Suprapubic skin (tissue), 4 donors: ENCODE measurements around the gene CYSRT1. TPM values are rescaled to one million over a fixed set of nuclear protein-coding genes. Genes with fewer than 3 reads are reported as not detected.
"Not testable (repeated sequence)": the region's sequence is repeated elsewhere in the genome, so short reads cannot be mapped to it uniquely, and the experiment has no call there.

ENCODE experiments used
- DNase-seq, 2 donors: peaks; one replicate each; pipeline ENCODE4 v3.0.0-alpha.2; 2019; ENCODE audit warnings: low spot score in 2 of 2
- H3K27ac ChIP-seq: fragments of 200-600 bp; sonication (generic); one replicate; pipeline ENCODE4 v1.5.1; 2019
- H3K27me3 ChIP-seq: fragments of 200-600 bp; sonication (generic); one replicate; pipeline ENCODE4 v1.5.1; 2019
- H3K36me3 ChIP-seq: fragments of 200-600 bp; sonication (generic); one replicate; pipeline ENCODE4 v1.5.1; 2019
- H3K4me1 ChIP-seq: fragments of 200-600 bp; sonication (generic); one replicate; pipeline ENCODE4 v1.5.1; 2019
- H3K4me3 ChIP-seq: fragments of 200-600 bp; sonication (generic); one replicate; pipeline ENCODE4 v1.5.1; 2019; ENCODE audit warnings: mild to moderate bottlenecking
- H3K9me3 ChIP-seq: fragments of 200-600 bp; sonication (generic); one replicate; pipeline ENCODE4 v1.5.1; 2019
- EP300 ChIP-seq: sonication (generic); formaldehyde crosslinking; IDR thresholded peaks from one replicate; pipeline ENCODE4 v1.6.1; 2017; ENCODE audit warnings: antibody characterized with exemption
- POLR2A ChIP-seq, 2 donors: fragments of 450-650 bp; IDR thresholded peaks; one replicate each; pipeline ENCODE4 v1.6.1; 2017; ENCODE audit warnings: antibody characterized with exemption in 2 of 2, mild to moderate bottlenecking in 2 of 2, moderate library complexity in 2 of 2
- POLR2AphosphoS5 ChIP-seq, 3 donors: sonication (generic); formaldehyde crosslinking; IDR thresholded peaks; one replicate each; pipeline ENCODE4 v1.6.1; 2017; ENCODE audit warnings: antibody characterized with exemption in 3 of 3
- WGBS: methylation state at CpG from one replicate; pipeline ENCODE4 v1.1.5; 2018; 5-methylcytosine and 5-hydroxymethylcytosine counted together
- total RNA-seq, 4 donors: library from RNA; depleted of rRNA; stranded (reverse); fragments of >200 nt; gene quantifications; one replicate each; pipeline ENCODE4 v1.1.0, GENCODE V29; 2016
- TF ChIP-seq, protein P1 (sequence below), 2 donors: fragments of 200-600 bp in 1 of 2; fragments of 450-650 bp in 1 of 2; sonication (generic) in 1 of 2; IDR thresholded peaks; one replicate each; pipeline ENCODE4 v1.5.1; 2016 to 2019; ENCODE audit warnings: antibody characterized with exemption in 2 of 2, mild to moderate bottlenecking in 1 of 2, moderate library complexity in 1 of 2

The CYSRT1 gene
- total RNA-seq, 4 donors from 2014 or later = 22.8 to 65.7 (median 44.2) TPM

DNA sequence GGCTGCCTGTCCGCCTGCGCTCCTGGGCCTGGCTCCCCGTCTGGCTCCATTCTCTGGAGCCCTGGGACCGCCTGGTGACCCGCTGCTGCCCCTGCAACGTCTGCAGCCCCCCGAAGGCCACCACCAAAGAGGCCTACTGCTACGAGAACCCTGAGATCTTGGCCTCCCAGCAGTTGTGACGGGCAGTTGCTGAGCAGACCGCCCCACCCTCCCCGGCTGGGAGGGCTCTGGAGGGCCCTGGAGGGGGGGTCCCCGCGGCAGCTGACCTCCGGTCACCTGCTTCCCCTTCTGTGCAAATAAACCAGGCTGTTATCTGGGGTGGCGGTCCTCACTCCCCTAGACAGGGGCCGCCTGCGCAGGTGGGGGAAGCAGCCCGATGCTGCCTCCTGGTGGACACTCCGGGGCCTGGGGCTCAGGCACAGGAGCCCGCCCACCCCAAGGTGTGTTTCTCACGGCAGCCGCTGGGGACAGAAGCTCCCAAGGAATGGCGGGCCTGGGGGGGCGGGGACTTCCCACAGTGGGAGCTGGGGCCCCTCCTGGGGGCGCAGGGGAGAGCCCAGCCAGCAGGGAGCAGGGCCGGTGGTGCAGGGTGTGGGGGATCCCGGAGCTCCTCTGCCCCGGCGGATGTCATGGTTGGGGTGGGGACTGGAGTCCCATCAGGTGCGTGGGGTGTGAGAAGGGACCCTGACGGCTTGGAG is 11.4 kb downstream of the CYSRT1 start:
- 21% methylated on average over 14 of the region's 31 CpGs for WGBS
- peak; percentile 93 to 94 for DNase-seq
- Histone ChIP-seq H3K4me3 (peak overlapping the region; percentile 24), H3K27me3 (peaks cover 47% of the 10 kb centered on the region), H3K9me3 (no peaks in the 10 kb centered on the region), H3K27ac (peak overlapping the region; percentile 78), H3K36me3 (no peaks in the 10 kb centered on the region), H3K4me1 (peaks cover 45% of the 10 kb centered on the region)
- no peak for TF ChIP-seq POLR2A (IDR thresholded peaks at IDR 0.05)
- TF ChIP-seq, protein P1, sequence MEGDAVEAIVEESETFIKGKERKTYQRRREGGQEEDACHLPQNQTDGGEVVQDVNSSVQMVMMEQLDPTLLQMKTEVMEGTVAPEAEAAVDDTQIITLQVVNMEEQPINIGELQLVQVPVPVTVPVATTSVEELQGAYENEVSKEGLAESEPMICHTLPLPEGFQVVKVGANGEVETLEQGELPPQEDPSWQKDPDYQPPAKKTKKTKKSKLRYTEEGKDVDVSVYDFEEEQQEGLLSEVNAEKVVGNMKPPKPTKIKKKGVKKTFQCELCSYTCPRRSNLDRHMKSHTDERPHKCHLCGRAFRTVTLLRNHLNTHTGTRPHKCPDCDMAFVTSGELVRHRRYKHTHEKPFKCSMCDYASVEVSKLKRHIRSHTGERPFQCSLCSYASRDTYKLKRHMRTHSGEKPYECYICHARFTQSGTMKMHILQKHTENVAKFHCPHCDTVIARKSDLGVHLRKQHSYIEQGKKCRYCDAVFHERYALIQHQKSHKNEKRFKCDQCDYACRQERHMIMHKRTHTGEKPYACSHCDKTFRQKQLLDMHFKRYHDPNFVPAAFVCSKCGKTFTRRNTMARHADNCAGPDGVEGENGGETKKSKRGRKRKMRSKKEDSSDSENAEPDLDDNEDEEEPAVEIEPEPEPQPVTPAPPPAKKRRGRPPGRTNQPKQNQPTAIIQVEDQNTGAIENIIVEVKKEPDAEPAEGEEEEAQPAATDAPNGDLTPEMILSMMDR (IDR thresholded peaks at IDR 0.05) = peak; percentile 96 to 100
- TF ChIP-seq POLR2AphosphoS5 (IDR thresholded peaks at IDR 0.05) = no peak

DNA sequence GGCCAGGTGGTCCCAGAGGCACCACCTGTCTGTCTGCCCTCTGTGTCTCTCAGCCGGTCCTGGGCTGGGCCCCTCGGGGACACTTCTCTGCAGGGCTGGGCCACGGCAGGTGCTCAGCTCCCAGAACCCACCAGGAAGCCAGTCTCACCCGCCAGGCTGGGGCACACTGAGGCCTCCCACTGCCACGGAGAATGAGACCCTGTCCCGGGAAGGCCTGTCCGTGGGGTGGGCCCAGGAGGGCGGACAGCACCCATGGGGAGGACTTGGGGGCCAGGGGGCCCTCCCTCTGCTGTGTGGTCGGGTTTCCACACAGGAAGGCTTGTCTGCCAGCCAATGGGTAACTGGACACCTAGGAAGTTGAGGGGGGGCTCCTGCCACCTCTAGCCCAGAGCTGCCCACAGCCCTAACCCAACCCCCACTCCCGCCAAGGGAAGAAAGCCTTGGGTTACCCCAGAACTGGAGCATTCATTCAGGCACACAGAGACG is 12.0 kb downstream of the CYSRT1 start:
- H3K27me3 ChIP-seq = peaks cover 41% of the 10 kb centered on the region
- TF ChIP-seq EP300 (no peak), POLR2AphosphoS5 (IDR thresholded peaks at IDR 0.05) (no peak), POLR2A (IDR thresholded peaks at IDR 0.05) (no peak)
- TF ChIP-seq, protein P1 (IDR thresholded peaks at IDR 0.05) = no peak
- 32% methylated on average over 9 of the region's 11 CpGs for WGBS
- no peaks in the 10 kb centered on the region for H3K9me3 ChIP-seq
- no peak for DNase-seq
- peak overlapping the region; percentile 78 for H3K27ac ChIP-seq
- H3K36me3 ChIP-seq = peaks cover under 1% of the 10 kb centered on the region
- peak overlapping the region; percentile 24 for H3K4me3 ChIP-seq
- H3K4me1 ChIP-seq = peaks cover 48% of the 10 kb centered on the region

DNA sequence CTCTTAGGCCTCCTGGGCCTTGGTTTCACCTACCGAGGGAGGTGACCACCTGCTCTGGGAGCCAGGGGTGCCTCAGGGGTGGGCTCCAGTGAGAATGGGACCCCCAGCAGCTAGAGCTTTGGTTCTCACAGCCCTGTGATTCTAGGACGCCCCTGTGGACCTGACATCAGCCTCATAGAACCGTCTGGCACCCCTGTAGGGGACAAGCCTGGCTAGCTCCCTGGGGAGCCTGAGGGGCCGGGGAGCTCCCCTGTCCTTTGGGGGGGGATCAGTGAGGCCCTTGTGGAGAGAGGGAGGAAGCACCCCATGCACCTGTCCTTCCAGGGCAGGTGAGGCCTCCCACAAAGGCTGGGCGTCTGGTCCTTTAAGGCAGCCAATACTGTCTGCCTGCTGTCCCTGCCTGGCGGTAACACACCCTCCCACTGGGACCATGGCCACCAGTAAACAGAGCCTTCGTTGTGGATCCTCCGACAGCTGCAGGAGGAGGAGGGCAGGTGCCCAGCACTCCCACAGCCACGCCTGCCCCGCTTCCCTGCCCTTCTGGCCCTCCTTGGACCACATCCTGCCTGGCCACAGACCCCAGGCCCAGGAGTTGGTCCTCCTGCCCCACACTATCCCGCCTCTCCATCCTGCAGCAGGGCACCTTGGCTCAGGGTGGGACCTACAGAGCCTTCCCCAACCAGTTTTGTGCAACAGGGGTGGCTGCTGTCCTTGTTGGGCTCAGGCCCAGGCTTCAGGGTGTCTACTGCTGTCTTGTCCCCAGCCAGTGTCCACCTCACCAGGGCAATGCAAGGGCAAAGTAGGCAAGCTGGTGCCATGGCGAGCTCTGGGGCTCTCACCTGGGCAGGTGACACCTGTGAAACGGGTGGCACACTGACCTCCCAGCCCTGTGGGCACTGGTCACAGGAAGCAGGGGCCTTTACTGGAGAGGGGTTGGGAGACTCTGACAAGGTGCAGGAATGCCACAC is 13.1 kb downstream of the CYSRT1 start:
- H3K4me1 ChIP-seq = peaks cover 58% of the 10 kb centered on the region

DNA sequence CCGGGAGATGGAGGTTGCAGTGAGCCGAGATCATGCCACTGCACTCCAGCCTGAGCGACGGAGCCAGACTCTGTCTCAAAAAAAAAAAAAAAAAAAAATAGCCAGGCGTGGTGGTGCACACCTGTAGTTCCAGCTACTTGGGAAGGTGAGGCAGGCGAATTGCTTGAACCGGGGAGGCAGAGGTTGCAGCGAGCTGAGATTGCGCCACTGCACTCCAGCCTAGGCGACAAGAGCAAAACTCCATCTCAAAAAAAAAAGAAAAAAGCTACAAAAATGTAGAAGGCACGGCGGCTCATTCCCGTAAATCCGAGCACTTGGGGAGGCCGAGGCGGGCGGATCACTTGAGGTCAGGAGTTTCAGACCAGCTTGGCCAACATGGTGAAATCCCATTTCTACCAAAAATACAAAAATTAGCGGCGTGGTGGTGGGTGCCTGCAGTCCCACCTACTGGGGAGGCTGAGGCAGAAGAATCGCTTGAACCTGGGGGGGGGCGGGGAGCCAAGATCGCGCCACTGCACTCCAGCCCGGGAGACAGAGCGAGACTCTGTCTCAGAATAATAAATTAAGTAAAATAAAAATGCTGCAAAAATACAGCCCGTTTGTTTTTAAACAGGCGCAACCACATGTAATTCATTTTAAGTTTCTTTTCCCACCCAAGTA is 14.7 kb downstream of the CYSRT1 start:
- Histone ChIP-seq H3K27ac (peak overlapping the region; percentile 96), H3K36me3 (peaks cover 15% of the 10 kb centered on the region), H3K27me3 (peaks cover 14% of the 10 kb centered on the region), H3K4me3 (peak overlapping the region; percentile 88), H3K4me1 (peaks cover 73% of the 10 kb centered on the region)
- not testable (repeated sequence) for DNase-seq, H3K9me3 ChIP-seq
- WGBS = 50% methylated on average over 27 of the region's 27 CpGs

More for the DNA sequence above, 13.1 kb downstream of the CYSRT1 start:
- H3K27ac ChIP-seq = peak overlapping the region; percentile 78
- WGBS = 87% methylated on average over 3 of the region's 13 CpGs
- TF ChIP-seq POLR2AphosphoS5 (IDR thresholded peaks at IDR 0.05) = no peak
- TF ChIP-seq POLR2A (IDR thresholded peaks at IDR 0.05) = no peak
- TF ChIP-seq, protein P1 (IDR thresholded peaks at IDR 0.05) = no peak
- no peak for TF ChIP-seq EP300
- H3K27me3 ChIP-seq = peaks cover 30% of the 10 kb centered on the region
- H3K36me3 ChIP-seq = peaks cover 11% of the 10 kb centered on the region
- DNase-seq = no peak
- H3K9me3 ChIP-seq = no peaks in the 10 kb centered on the region
- H3K4me3 ChIP-seq = no peak overlapping the region

DNA sequence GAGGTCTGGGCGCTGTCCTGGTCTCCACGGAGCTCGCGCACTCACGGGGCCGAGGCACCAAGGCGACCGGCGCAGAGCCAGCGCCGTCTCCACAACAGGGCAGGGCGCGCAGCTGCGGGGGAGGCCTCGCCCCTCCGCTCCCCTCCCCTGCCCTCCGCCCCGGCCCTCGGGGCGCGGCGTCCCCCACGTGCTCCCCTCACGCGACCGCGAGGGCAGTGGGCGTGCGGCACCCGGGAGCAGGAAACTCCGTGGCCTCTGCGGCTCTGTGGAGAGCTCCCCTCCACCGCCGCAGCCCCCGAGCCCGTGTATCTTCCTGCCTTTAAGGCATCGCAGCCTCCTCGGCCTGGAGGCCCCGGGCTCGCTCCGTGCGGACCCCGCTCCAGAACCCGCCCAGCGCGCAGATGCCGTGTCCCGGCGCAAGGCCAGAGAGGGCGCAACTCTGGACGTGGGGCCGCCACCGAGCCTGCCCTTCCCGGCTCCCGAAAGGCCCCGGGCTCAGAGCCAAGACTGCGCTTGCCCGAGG is 15.4 kb downstream of the CYSRT1 start:
- WGBS = under 1% methylated on average over 31 of the region's 58 CpGs
- peak; percentile 91 to 93 for DNase-seq
- H3K27me3 ChIP-seq = peaks cover 7% of the 10 kb centered on the region
- no peaks in the 10 kb centered on the region for H3K9me3 ChIP-seq
- H3K27ac ChIP-seq = peak overlapping the region; percentile 96
- peaks cover 80% of the 10 kb centered on the region for H3K4me1 ChIP-seq
- TF ChIP-seq, protein P1 (IDR thresholded peaks at IDR 0.05) = no peak
- TF ChIP-seq POLR2A (IDR thresholded peaks at IDR 0.05) = peak in 1 of 2 donors; percentile 28
- H3K36me3 ChIP-seq = peaks cover 15% of the 10 kb centered on the region
- peak overlapping the region; percentile 88 for H3K4me3 ChIP-seq
